Stimulated activated CD8-positive, alpha-beta memory T cell treated with anti-CD3 and anti-CD28 coated beads, Interleukin-12 subunit alpha, Interleukin-12 subunit beta, amount 100 ng/mL, for 4 hours (primary cell): ENCODE results near the gene BICD2.

Experiments used
- DNase-seq: peaks from one replicate; pipeline ENCODE4 v3.0.0-alpha.2; 2020; ENCODE audit warnings: low read depth

BICD2 gene

DNA sequence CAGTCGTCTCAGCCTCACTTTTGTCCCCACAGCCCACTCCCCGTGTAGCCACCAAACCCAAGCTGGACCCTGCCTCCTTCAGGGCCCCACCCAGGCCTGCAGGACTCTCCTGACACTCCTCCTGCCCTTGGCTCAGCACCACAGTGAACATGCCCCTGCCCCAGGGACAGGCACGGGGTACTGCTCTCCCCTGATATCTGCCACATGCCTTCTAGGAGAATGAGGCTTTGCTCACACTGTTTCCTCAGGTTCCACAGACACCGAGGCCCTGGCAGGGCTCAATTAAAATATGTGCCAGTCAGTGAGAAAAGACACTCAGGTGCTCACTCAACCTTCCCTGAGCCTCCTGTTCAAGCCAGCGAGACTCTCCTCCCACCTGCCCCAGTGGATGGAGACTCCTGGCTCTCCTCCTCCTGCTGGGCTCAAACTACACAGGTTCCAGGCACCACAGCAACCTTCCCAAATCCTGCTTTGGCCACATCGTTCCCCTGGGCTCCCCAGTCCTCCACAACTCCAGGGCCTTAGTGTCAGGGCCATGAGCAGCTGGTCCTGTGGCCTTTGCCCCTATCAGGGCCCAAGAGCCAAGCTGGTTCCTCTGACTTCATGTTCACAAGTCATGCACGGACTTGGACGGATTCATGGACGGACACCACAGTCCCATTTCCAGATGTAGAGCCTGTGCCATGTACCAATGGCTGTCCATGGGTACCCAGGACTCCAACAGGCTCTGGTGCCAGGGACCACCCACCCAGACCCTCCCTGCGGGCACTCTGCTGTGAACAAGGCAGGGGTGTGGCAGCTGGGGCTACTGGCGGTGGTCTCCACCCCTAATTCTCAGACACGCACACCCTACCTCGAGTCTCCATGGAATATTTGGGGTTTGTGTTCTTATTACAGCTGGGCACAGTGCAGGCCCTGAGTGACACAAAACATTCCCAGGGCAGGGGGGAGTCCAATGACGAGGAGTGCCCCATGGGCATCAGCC, 36.6 kb downstream of the BICD2 start:
- no peak for DNase-seq

GRCh38 chr9:92726971-92727715, 37.5 kb downstream of the BICD2 start:
- no peak for DNase-seq

GRCh38 chr9:92726348-92726747, 38.3 kb downstream of the BICD2 start:
- DNase-seq: no peak

DNA sequence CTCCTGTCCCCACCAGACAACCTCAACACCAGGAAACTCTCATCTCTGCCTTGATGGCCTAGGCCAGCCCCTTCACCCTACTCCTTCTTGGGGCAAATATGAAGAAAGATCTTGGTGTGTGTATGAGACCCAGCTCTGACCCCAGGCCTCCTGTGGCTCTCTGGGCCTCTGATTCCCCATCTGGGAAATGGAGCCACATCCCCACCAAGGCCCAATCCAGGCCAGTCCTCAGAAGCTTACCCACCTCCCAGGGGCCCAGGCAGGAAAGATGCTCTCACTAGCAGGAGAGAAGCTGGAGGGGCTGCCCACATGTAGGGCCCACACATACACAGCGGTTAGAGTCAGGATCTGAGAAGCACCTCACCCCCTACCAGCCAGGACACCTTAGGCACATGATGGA, 38.9 kb downstream of the BICD2 start:
- DNase-seq: no peak

- DNase-seq: no peak
These were observed 39.4 kb downstream of the BICD2 start for GRCh38 chr9:92725266-92725545.

GRCh38 chr9:92724528-92725265, 39.9 kb downstream of the BICD2 start:
- no peak for DNase-seq

DNA sequence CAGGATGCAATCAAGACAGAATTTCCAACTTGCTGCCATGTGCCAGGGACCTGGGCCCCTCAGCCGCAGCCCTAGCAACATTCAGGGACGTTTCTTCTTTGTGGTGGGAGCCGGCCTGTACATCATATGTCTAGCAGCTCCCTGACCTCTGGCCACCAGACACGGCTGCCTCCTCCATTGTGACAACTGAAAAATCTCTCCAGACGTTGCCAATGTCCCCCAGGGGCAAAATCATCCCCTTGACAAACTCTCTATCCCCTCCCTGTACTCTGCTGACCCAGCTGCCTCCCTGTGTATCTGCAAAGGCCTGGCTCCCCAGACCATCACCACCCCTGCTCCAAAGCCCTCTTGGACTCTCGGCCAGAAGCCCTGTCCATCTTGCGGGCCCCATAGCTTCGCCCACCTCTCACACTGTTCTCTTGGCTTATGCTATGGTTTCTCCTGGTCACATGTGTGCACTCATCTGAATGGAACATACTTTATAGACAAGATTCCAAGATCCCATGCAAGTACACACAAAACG, 40.8 kb downstream of the BICD2 start:
- no peak for DNase-seq

GRCh38 chr9:92723299-92723625, 41.4 kb downstream of the BICD2 start:
- DNase-seq: no peak

DNA sequence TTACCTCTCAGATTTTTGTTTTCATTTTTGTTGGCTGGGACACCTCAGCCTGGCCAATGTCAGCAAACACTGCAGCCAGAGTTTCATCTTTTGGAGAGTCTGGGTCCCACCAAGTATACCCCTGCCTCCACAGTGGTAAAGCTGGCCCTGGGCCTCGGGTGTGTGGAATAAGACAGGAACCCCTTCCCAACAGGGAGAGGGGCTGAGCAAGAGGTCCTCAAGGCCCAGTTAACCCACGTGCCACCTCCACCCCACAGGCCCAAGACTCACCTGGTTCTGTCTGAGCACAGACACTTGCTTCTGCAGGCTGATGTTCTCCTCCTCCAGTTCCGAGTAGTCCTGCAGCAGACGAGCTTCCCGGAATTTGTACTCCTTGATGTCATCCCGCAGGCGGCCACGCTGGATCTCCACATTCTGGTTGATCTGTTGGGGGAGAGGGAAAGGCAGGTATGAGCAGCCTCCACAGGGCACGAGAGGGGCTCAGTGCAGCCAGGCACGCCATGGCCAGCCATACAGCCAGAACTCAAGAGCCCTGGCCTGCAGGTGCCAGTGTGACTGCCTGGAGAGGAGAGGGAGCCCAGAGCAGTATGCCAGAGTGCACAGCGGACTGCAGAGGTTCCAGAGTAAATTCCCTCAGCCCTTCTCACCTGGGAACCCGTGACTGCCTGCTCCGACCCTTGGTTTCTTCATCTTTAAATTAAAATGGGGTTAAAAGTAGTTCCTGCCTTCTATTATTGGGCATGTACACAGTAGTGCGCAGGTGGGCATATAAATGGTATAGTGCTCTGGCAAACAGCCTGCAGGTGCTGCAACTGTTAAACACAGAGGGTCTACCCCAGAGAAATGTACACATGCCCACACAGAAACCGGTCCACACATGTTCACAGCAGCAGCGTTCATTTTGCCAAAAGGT, 42.0 kb downstream of the BICD2 start:
- DNase-seq: no peak

DNA sequence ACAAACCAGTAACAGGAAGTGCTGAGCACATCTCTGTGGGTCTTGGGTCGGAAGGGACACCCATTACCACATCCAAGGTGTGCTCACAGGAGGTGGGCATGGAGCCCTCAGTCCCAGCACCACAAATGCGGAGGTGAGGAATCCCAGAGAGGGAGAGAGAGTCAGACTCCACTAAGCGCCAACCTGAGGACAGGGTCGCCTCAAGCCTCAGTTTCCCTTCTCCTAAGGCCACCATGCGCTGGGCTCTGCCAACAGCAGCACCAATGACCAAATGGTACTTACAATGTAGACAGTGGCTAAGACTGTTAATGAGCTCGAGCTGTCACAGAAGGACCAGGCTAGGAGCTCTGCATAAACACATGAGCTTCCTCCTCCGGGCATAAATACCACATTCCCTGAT, 43.1 kb downstream of the BICD2 start:
- no peak for DNase-seq

GRCh38 chr9:92720807-92721535, 43.7 kb downstream of the BICD2 start:
- DNase-seq: no peak

- no peak for DNase-seq
These were observed 44.3 kb downstream of the BICD2 start for GRCh38 chr9:92720209-92720765.

DNA sequence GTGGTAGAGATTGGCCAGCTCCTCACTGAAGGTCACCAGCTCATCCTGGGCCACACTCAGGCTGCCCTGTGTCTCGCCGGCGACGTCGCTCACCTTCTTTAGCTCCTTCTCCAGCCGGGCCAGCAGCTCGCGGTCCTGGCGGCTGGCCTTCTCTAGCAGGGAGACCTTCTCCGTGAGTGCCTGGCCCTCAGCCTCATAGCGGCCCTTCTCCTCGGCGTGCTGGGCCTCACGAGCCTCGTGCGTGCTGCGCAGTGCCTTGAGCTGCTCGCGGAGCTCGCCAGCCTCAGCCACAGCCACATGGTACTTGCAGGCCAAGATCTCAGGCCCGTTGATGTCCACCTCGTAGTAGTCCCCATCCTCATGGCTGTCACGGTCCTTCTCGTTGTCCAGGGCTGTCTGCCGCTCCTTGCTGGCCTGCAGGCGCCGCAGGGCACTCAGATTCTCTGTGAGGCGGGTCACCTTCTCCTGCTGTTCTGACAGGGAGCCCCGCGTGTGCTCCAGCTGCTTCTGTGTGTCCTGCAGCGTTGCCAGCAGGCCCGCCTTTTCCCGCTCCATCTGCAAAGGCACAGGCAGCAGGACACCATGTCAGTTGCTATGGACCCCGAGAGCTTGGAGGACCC, 45.5 kb downstream of the BICD2 start:
- DNase-seq: no peak

- DNase-seq: no peak
These were observed 46.3 kb downstream of the BICD2 start for GRCh38 chr9:92718086-92719001.

DNA sequence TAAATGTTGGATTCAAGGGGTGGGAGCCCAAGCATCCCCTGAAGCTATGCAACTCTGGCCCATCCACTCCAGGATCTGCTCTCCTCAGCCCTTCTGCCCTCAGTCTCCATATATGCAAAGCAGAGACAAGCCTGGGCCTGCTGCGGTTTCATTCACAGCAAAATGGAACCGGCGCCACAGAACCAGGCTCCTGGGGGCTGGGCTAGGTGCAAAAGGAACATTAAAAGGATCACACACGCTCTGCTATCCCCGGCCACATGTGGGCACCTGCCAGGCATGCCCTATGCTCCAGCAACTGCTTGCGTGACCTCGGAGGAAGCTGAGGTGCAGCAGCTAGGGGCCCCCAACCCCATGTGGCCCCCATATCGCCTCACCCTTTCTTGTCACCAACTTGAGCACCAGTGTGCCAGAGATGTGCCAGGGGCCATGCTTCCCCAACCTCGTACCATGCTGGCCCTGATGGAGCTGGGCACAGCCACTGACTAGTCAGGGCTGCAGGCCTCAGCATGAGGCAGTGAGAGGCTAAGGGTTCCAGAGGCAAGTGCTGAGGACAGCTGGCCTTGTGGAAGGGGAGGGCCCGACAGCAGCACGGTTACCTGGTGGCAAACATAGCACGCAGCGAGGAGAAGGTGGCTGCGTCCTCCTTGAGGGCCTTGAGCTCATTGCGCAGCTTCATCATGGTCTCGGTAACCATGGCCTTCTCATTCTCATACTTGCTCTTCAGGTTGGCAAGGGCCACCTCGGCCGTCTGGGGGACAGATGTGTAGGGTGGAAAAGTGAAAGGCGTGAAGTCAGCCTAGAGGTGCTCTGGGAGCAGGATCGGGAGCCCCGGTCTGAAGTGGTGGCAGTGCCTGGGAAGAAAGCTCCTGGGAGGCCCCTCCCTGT, 47.2 kb downstream of the BICD2 start:
- no peak for DNase-seq

DNA sequence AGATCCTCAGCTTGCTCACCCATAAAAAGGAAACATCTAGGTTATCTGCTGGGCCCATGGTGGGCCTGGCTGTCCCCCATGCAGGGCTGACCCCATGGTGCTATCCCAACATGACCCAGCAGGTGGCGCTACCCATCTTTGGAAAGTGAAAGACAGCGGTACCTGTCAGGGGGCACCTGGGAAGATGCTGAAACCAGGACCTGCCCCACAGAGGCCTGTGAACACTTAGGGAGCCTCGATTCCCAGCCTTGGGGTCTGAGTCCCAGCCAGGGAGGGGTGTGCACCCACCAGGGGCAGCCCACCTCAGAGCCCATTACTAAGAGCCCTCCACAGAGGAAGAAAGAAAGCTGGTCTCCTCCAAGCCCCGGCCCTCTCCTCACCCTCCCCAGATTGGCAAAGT, 48.1 kb downstream of the BICD2 start:
- peak; percentile 56 for DNase-seq

DNA sequence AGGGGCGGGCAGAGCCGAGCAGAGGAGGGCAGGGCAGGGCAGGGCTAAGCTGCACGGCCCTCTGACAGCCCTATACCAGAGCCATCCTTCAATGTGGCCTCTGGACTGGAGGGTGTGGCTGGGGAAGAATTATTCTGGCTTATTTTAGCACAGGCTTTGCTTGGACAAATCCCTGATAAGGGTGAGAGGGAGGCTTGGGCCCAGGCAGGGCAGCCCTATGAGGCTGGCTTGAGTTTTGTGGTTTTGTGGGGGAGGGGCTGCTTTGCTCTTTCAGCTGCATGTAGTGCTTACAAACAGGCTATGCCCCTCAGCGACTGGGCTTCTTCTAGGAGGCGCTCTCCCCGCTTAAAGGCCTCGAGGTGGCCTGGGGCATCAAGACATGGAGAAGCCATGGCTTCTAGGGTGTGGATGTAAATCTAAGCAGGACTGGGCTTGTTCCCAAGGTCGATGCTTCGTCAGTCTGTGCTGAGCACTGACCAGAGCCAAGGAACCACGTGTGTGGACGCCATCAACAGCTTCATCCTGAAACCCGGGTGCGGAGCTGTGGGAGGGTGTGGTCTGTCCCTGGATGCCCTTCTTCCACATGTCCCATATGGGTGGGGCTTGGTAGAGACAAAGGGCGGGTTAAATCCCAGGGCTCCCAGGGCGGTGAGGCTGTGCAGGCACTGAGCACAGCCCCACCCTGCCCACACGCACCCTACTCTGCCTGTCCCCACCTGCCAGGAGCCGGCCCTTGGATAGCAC, 49.0 kb downstream of the BICD2 start:
- DNase-seq: no peak
